HepG2 (cell line): ENCODE measurements around the gene PCBP4. TPM values are rescaled to one million over a fixed set of nuclear protein-coding genes. Genes with fewer than 3 reads are reported as not detected.
A peak's percentile ranks its signal among the peaks of the same experiment; 100 is the strongest.

Experiments used
- ATAC-seq: fragments of 200-7000 bp; cut with Tn5 transposase; 3 replicates; pipeline ENCODE4 v1.9.1; 2020; ENCODE audit warnings: mild to moderate bottlenecking, moderate library complexity
- BruUV-seq: library from RNA; stranded (reverse); fragments of 400-500 nt; replicated peaks from 2 replicates; lab custom pipeline; 2021; lab: Mats Ljungman, UMichigan
- CTCF ChIA-PET: fragments of 300-600 bp; formaldehyde crosslinking; extraction: SDS; loops from one replicate; lab custom pipeline; 2021; ENCODE audit warnings: low total read pairs, inconsistent platforms, low intra/inter-chr PET ratio; lab: Yijun Ruan, JAX
- POLR2A ChIA-PET: fragments of 350-600 bp; sonication (Branson Sonifier 250); formaldehyde crosslinking; loops from one replicate; lab custom pipeline; 2020; ENCODE audit warnings: antibody characterized with exemption, inconsistent platforms; lab: Yijun Ruan, JAX
- DNase-seq: peaks from one replicate; pipeline ENCODE4 v3.0.0-alpha.2; 2015; ENCODE audit warnings: low spot score
- FAIRE-seq: peaks from 3 replicates; lab custom pipeline; 2011; peaks lifted over from hg19 to GRCh38; lab: Jason Lieb, UNC
- H2AFZ ChIP-seq: one replicate; pipeline ENCODE4 v1.6.1; 2011; ENCODE audit warnings: low read length, inconsistent platforms
- H3K27ac ChIP-seq: fragments of 300-600 bp; 3 replicates; pipeline ENCODE4 v1.8.0; 2011; ENCODE audit warnings: mixed run types, mild to moderate bottlenecking, mixed read lengths, low read length, inconsistent platforms; ENCODE audit not compliant: insufficient read depth; ENCODE audit errors: extremely low read length
- H3K27me3 ChIP-seq, 2 experiments: fragments of 200-600 bp in 1 of 2; 2 replicates in 1 of 2; 3 replicates in 1 of 2; pipeline versions ENCODE4 v1.6.0 to v1.8.0; 2011; ENCODE audit warnings: low read length in 2 of 2, mild to moderate bottlenecking in 2 of 2, moderate library complexity in 2 of 2, inconsistent platforms in 1 of 2; ENCODE audit not compliant: insufficient read depth in 2 of 2, control insufficient read depth in 1 of 2
- H3K36me3 ChIP-seq, 2 experiments: fragments of 200-600 bp in 1 of 2; replicated peaks in 1 of 2; 2 replicates in 1 of 2; 3 replicates in 1 of 2; pipeline versions ENCODE4 v1.5.1 to v1.8.0; 2011; ENCODE audit warnings: low read length in 2 of 2, inconsistent platforms in 1 of 2; ENCODE audit not compliant: insufficient read depth in 2 of 2, control insufficient read depth in 1 of 2
- H3K4me1 ChIP-seq: 2 replicates; pipeline ENCODE4 v1.5.1; 2012; ENCODE audit warnings: low read length, inconsistent platforms; ENCODE audit not compliant: insufficient read depth
- H3K4me2 ChIP-seq: 2 replicates; pipeline ENCODE4 v1.6.0; 2011; ENCODE audit warnings: low read depth, low read length, inconsistent platforms
- H3K4me3 ChIP-seq, 3 experiments: fragments of 200-600 bp in 1 of 3; sonication (generic), shearing (Covaris generic) in 1 of 3; replicated peaks in 1 of 3; 2 replicates each; pipeline ENCODE4 v1.5.1; 2011 to 2016; ENCODE audit warnings: low read length in 3 of 3, inconsistent platforms in 2 of 3, low read depth in 2 of 3, mild to moderate bottlenecking in 2 of 3, control low read depth in 1 of 3, mixed read lengths in 1 of 3; ENCODE audit not compliant: insufficient read depth in 1 of 3
- H3K79me2 ChIP-seq: one replicate; pipeline ENCODE4 v1.6.1; 2011; ENCODE audit warnings: low read length, inconsistent platforms; ENCODE audit not compliant: insufficient read depth
- H3K9ac ChIP-seq: 2 replicates; pipeline ENCODE4 v1.6.0; 2011; ENCODE audit warnings: mild to moderate bottlenecking, low read depth, low read length, inconsistent platforms; ENCODE audit not compliant: insufficient read depth
- H3K9me3 ChIP-seq: 2 replicates; pipeline ENCODE4 v1.5.1; 2012; ENCODE audit warnings: mild to moderate bottlenecking, low read length
- H4K20me1 ChIP-seq: 2 replicates; pipeline ENCODE4 v1.6.0; 2011; ENCODE audit warnings: inconsistent platforms, mild to moderate bottlenecking, low read length, moderate library complexity; ENCODE audit not compliant: insufficient read depth
- CCAR2 ChIP-seq: fragments of 200-400 bp; formaldehyde crosslinking; optimal IDR thresholded peaks from 2 replicates; pipeline ENCODE3; 2018; ENCODE audit warnings: low read depth, mild to moderate bottlenecking, low read length, moderate library complexity
- FLYWCH1 ChIP-seq: sonication (generic); formaldehyde crosslinking; IDR thresholded peaks from 2 replicates; pipeline ENCODE4 v1.8.1; 2023; ENCODE audit warnings: mild to moderate bottlenecking, missing genetic modification reagents
- FOXC1 ChIP-seq: sonication (generic); formaldehyde crosslinking; IDR thresholded peaks from 2 replicates; pipeline ENCODE4 v1.8.0; 2022; ENCODE audit warnings: mild to moderate bottlenecking, missing genetic modification reagents, borderline replicate concordance
- KDM1A ChIP-seq: IDR thresholded peaks from 2 replicates; pipeline ENCODE4 v1.6.1; 2016; ENCODE audit warnings: missing compliant biosample characterization
- MXD3 ChIP-seq: IDR thresholded peaks from 2 replicates; pipeline ENCODE4 v1.6.1; 2016; ENCODE audit warnings: mild to moderate bottlenecking, missing biosample characterization, missing genetic modification reagents
- NCOA2 ChIP-seq: sonication (generic); formaldehyde crosslinking; IDR thresholded peaks from 2 replicates; pipeline ENCODE4 v1.8.0; 2022; ENCODE audit warnings: inconsistent platforms
- NFYC ChIP-seq: IDR thresholded peaks from 2 replicates; pipeline ENCODE4 v1.6.1; 2016; ENCODE audit warnings: missing genetic modification reagents, missing compliant biosample characterization
- TMF1 ChIP-seq: sonication (generic); formaldehyde crosslinking; IDR thresholded peaks from 2 replicates; pipeline ENCODE4 v1.8.1; 2022; ENCODE audit warnings: low read depth, missing genetic modification reagents
- TOPORS ChIP-seq: sonication (generic); formaldehyde crosslinking; IDR thresholded peaks from 2 replicates; pipeline ENCODE4 v1.8.0; 2023; ENCODE audit warnings: mild to moderate bottlenecking, missing genetic modification reagents
- ZMYM3 ChIP-seq: sonication (generic); formaldehyde crosslinking; IDR thresholded peaks from 2 replicates; pipeline ENCODE4 v1.5.1; 2020; ENCODE audit warnings: mild to moderate bottlenecking, missing genetic modification reagents
- ZNF101 ChIP-seq: sonication (generic); formaldehyde crosslinking; IDR thresholded peaks from 2 replicates; pipeline ENCODE4 v1.4.0; 2020; ENCODE audit warnings: mild to moderate bottlenecking, low read depth, missing genetic modification reagents, borderline replicate concordance
- ZNF224 ChIP-seq: sonication (generic); formaldehyde crosslinking; IDR thresholded peaks from 2 replicates; pipeline ENCODE4 v1.5.0; 2020; ENCODE audit warnings: mild to moderate bottlenecking, missing genetic modification reagents
- ZNF549 ChIP-seq: sonication (generic); formaldehyde crosslinking; IDR thresholded peaks from 2 replicates; pipeline ENCODE4 v1.5.0; 2020; ENCODE audit warnings: missing genetic modification reagents
- ZNF616 ChIP-seq: sonication (generic); formaldehyde crosslinking; IDR thresholded peaks from 2 replicates; pipeline ENCODE4 v1.5.0; 2020; ENCODE audit warnings: low read depth, mild to moderate bottlenecking, missing genetic modification reagents
- WGBS: methylation state at CpG from one replicate; pipeline ENCODE4 v1.1.6; 2017; ENCODE audit warnings: low lambda C conversion rate; 5-methylcytosine and 5-hydroxymethylcytosine counted together
- in situ Hi-C: cut with HindIII; loops from 2 replicates; pipeline ENCODE4 v1.10.0; 2017; ENCODE audit warnings: low pct_unique_long_range_greater_than_20kb; ENCODE audit not compliant: extremely low pct_ligation_motif_present
- intact Hi-C: fragments of 100-400 bp; cut with micrococcal nuclease; formaldehyde crosslinking; loops from one replicate; pipeline ENCODE4 v1.10.0; 2022; ENCODE audit not compliant: unreplicated experiment
- polyA plus RNA-seq, 8 experiments: library from polyadenylated mRNA; depleted of rRNA in 3 of 8; stranded (reverse) in 7 of 8; unstranded in 1 of 8; fragments of >200 nt; fragmentation: Illumina TruSeq in 4 of 8; extraction: Trizol in 4 of 8; gene quantifications; 2 replicates each; pipeline versions ENCODE4 v1.2.1 to v1.2.3, GENCODE V29; 2011 to 2016; ENCODE audit warnings: low read depth in 4 of 8, missing spikeins in 1 of 8, mixed read lengths in 1 of 8; ENCODE audit not compliant: insufficient read depth in 1 of 8
- total RNA-seq, 5 experiments: library from RNA; depleted of rRNA; stranded (reverse); fragments of >200 nt; fragmentation: Illumina TruSeq; extraction: Trizol; gene quantifications; 2 replicates each; pipeline ENCODE4 v1.2.3, GENCODE V29; 2016; ENCODE audit warnings: low read depth in 1 of 5

PCBP4 gene
- total and polyA plus RNA-seq, 2 of the 13 experiments (the other 11 are each of a cell fraction or from before 2014, with no cell fraction given) = 36.8 to 51.3 TPM

- CTCF ChIA-PET = interaction anchor here (9.0 kb wide), 1 partner anchor 147 kb away, joined by 110 read pairs; no protein-coding TSS in a partner anchor
- WGBS = 0% methylated on average over 2 of the region's 2 CpGs
Measured at GRCh38 chr3:51997172-51997571, 29.9 kb upstream of the PCBP4 start.

More at GRCh38 chr3:51997172-51997571, 29.9 kb upstream of the PCBP4 start:
- no peak overlapping the region for H3K9ac ChIP-seq
- H3K4me2 ChIP-seq = peak overlapping the region; percentile 31
- H3K27me3 ChIP-seq = peaks cover 0 to 3% of the 10 kb centered on the region in 2 experiments; a peak in 1 of 5 replicates
- intact Hi-C loops = no loop called here
- peaks cover 3% of the 10 kb centered on the region; the same call in 1 of the 2 replicates for H4K20me1 ChIP-seq
- H3K4me3 ChIP-seq = no peak overlapping the region
- ATAC-seq (no peak), FAIRE-seq (no peak)
- in situ Hi-C loops = no loop called here
- H2AFZ ChIP-seq = no peak overlapping the region
- no TSS peak for BruUV-seq
- POLR2A ChIA-PET = interaction anchor here (1.5 to 2.0 kb wide), 3 partner anchors 14 to 180 kb away, joined by 5 to 15 read pairs (median 15); partner anchors contain the start of genes ACY1, PARP3 and RRP9
- H3K4me1 ChIP-seq = peaks cover 65% of the 10 kb centered on the region
- peaks cover 8 to 18% of the 10 kb centered on the region in 2 experiments for H3K36me3 ChIP-seq
- no peaks in the 10 kb centered on the region for H3K9me3 ChIP-seq
- peaks cover 21% of the 10 kb centered on the region for H3K79me2 ChIP-seq
- no peak overlapping the region for H3K27ac ChIP-seq
- TF ChIP-seq FOXC1 (CRISPR knock-in tag) (no peak), ZNF101 (no peak), ZNF549 (no peak), ZMYM3 (peak; percentile 84), CCAR2 (no peak), KDM1A (peak; percentile 74), ZNF224 (no peak), MXD3 (CRISPR knock-in tag) (no peak), NFYC (CRISPR knock-in tag) (no peak), FLYWCH1 (CRISPR knock-in tag) (no peak), TOPORS (CRISPR knock-in tag) (no peak), TMF1 (CRISPR knock-in tag) (no peak), NCOA2 (CRISPR knock-in tag) (no peak), ZNF616 (CRISPR knock-in tag) (no peak)
- TF ChIP-seq, all 625 proteins: peak for 2
- no peak for DNase-seq
